Astrocyte (in vitro differentiated cells and primary cell): ENCODE results near the gene GALNT3. TPM values are rescaled to one million over a fixed set of nuclear protein-coding genes. Genes with fewer than 3 reads are reported as not detected.

ENCODE experiments used
- total RNA-seq: library from RNA; stranded (reverse); gene quantifications from 2 replicates; pipeline ENCODE4 v1.2.1, GENCODE V29; 2021

GALNT3 gene
- total RNA-seq, 1 donor from 2014 or later, result 16.4 TPM

Other genes starting within 250 kb of the GALNT3 start
- 11.4 and 12.0 TPM in 2 replicates for gene TTC21B, start 159.5 kb upstream of the GALNT3 start, total RNA-seq